HepG2 (cell line): Measurements from ENCODE around the gene TIMM13. TPM values are rescaled to one million over a fixed set of nuclear protein-coding genes. Genes with fewer than 3 reads are reported as not detected.

Experiments
- CHD2 ChIP-seq: IDR thresholded peaks from 2 replicates; pipeline ENCODE4 v1.6.1; 2011; ENCODE audit warnings: low read depth, low read length, improper control_type of control experiment
- CREBL2 ChIP-seq: sonication (generic); formaldehyde crosslinking; IDR thresholded peaks from 2 replicates; pipeline ENCODE4 v1.8.1; 2023; ENCODE audit warnings: missing genetic modification reagents, mild to moderate bottlenecking, borderline replicate concordance
- GFI1 ChIP-seq: sonication (generic); formaldehyde crosslinking; IDR thresholded peaks from 2 replicates; pipeline ENCODE4 v1.5.0; 2020; ENCODE audit warnings: missing genetic modification reagents, mild to moderate bottlenecking, borderline replicate concordance
- HDAC6 ChIP-seq: fragments of 200-600 bp; sonication (generic); IDR thresholded peaks from 2 replicates; pipeline ENCODE4 v1.7.0; 2017; ENCODE audit warnings: mild to moderate bottlenecking, antibody characterized with exemption, low read length, low read depth
- HMG20A ChIP-seq: IDR thresholded peaks from 2 replicates; pipeline ENCODE4 v1.6.1; 2016; ENCODE audit warnings: borderline replicate concordance
- IRX3 ChIP-seq: sonication (generic); formaldehyde crosslinking; IDR thresholded peaks from 2 replicates; pipeline ENCODE4 v1.8.1; 2023; ENCODE audit warnings: mild to moderate bottlenecking, low read depth, missing genetic modification reagents, borderline replicate concordance
- MED13 ChIP-seq: sonication (generic); formaldehyde crosslinking; IDR thresholded peaks from 2 replicates; pipeline ENCODE4 v1.5.0; 2020; ENCODE audit warnings: missing genetic modification reagents
- NR2F2 ChIP-seq: IDR thresholded peaks from 2 replicates; pipeline ENCODE4 v1.6.1; 2012; ENCODE audit warnings: low read depth, inconsistent platforms, borderline replicate concordance
- POGZ ChIP-seq: sonication (generic); formaldehyde crosslinking; IDR thresholded peaks from 2 replicates; pipeline ENCODE4 v1.4.0; 2020; ENCODE audit warnings: mild to moderate bottlenecking, missing genetic modification reagents
- PTBP1 ChIP-seq: fragments of 200-400 bp; formaldehyde crosslinking; IDR thresholded peaks from 2 replicates; pipeline ENCODE4 v1.6.1; 2018; ENCODE audit warnings: low read length, low read depth; ENCODE audit not compliant: poor library complexity, severe bottlenecking
- RARA ChIP-seq: IDR thresholded peaks from 2 replicates; pipeline ENCODE4 v1.6.1; 2016; ENCODE audit warnings: missing genetic modification reagents, missing compliant biosample characterization
- SETDB1 ChIP-seq: sonication (generic); formaldehyde crosslinking; IDR thresholded peaks from 2 replicates; pipeline ENCODE4 v1.5.1; 2020; ENCODE audit warnings: missing genetic modification reagents, mild to moderate bottlenecking, borderline replicate concordance
- SRSF4 ChIP-seq: fragments of 200-400 bp; formaldehyde crosslinking; IDR thresholded peaks from one replicate; pipeline ENCODE4 v1.6.1; 2018; ENCODE audit warnings: mild to moderate bottlenecking, low read depth, low read length, moderate library complexity; ENCODE audit not compliant: poor library complexity, severe bottlenecking
- STAG1 ChIP-seq: sonication (generic); formaldehyde crosslinking; IDR thresholded peaks from 2 replicates; pipeline ENCODE4 v1.4.0; 2020; ENCODE audit warnings: missing genetic modification reagents
- STAT5B ChIP-seq: sonication (generic); formaldehyde crosslinking; IDR thresholded peaks from 2 replicates; pipeline ENCODE4 v1.4.0; 2020; ENCODE audit warnings: missing genetic modification reagents
- TEAD2 ChIP-seq: sonication (generic); formaldehyde crosslinking; IDR thresholded peaks from 2 replicates; pipeline ENCODE4 v1.9.0; 2021; ENCODE audit warnings: missing genetic modification reagents
- TP53 ChIP-seq: sonication (generic); formaldehyde crosslinking; conservative IDR thresholded peaks from 2 replicates; pipeline ENCODE4 v1.4.0; 2020; ENCODE audit warnings: missing genetic modification reagents
- ZBTB4 ChIP-seq: sonication (generic); formaldehyde crosslinking; IDR thresholded peaks from 2 replicates; pipeline ENCODE4 v1.4.0; 2020; ENCODE audit warnings: missing genetic modification reagents, mild to moderate bottlenecking, borderline replicate concordance
- ZC3H13 ChIP-seq: sonication (generic); formaldehyde crosslinking; IDR thresholded peaks from 2 replicates; pipeline ENCODE4 v1.8.1; 2023; ENCODE audit warnings: mild to moderate bottlenecking, missing genetic modification reagents, moderate library complexity
- ZFP1 ChIP-seq: IDR thresholded peaks from 2 replicates; pipeline ENCODE4 v1.6.1; 2016
- ZFP91 ChIP-seq: sonication (generic); formaldehyde crosslinking; IDR thresholded peaks from 2 replicates; pipeline ENCODE4 v1.9.0; 2022; ENCODE audit warnings: missing genetic modification reagents, mild to moderate bottlenecking, borderline replicate concordance
- ZNF136 ChIP-seq: sonication (generic); formaldehyde crosslinking; IDR thresholded peaks from 2 replicates; pipeline ENCODE4 v1.8.1; 2022; ENCODE audit warnings: low read depth, mild to moderate bottlenecking, moderate library complexity, missing genetic modification reagents
- ZNF383 ChIP-seq: sonication (generic); formaldehyde crosslinking; IDR thresholded peaks from 2 replicates; pipeline ENCODE4 v1.4.0; 2020; ENCODE audit warnings: missing genetic modification reagents, mild to moderate bottlenecking, borderline replicate concordance
- ZNF484 ChIP-seq: sonication (generic); formaldehyde crosslinking; IDR thresholded peaks from 2 replicates; pipeline ENCODE4 v1.5.1; 2020; ENCODE audit warnings: mild to moderate bottlenecking, low read depth, missing genetic modification reagents, borderline replicate concordance
- ZNF589 ChIP-seq: sonication (generic); formaldehyde crosslinking; conservative IDR thresholded peaks from 2 replicates; pipeline ENCODE4 v1.8.0; 2022; ENCODE audit warnings: mild to moderate bottlenecking, moderate library complexity, missing genetic modification reagents
- ZNF674 ChIP-seq: sonication (generic); formaldehyde crosslinking; IDR thresholded peaks from 2 replicates; pipeline ENCODE4 v1.5.0; 2020; ENCODE audit warnings: low read depth, mild to moderate bottlenecking, missing genetic modification reagents
- polyA plus RNA-seq, 8 experiments: library from polyadenylated mRNA; depleted of rRNA in 3 of 8; stranded (reverse) in 7 of 8; unstranded in 1 of 8; fragments of >200 nt; fragmentation: Illumina TruSeq in 4 of 8; extraction: Trizol in 4 of 8; gene quantifications; 2 replicates each; pipeline versions ENCODE4 v1.2.1 to v1.2.3, GENCODE V29; 2011 to 2016; ENCODE audit warnings: low read depth in 4 of 8, missing spikeins in 1 of 8, mixed read lengths in 1 of 8; ENCODE audit not compliant: insufficient read depth in 1 of 8
- total RNA-seq, 5 experiments: library from RNA; depleted of rRNA; stranded (reverse); fragments of >200 nt; fragmentation: Illumina TruSeq; extraction: Trizol; gene quantifications; 2 replicates each; pipeline ENCODE4 v1.2.3, GENCODE V29; 2016; ENCODE audit warnings: low read depth in 1 of 5

The TIMM13 gene
- total and polyA plus RNA-seq, 2 of the 13 experiments (the other 11 are each of a cell fraction or from before 2014, with no cell fraction given) = 48.4 to 108 TPM

GRCh38 chr19:2475702-2476450 is 48.5 kb upstream of the TIMM13 start, which contains the start of gene GADD45B (continued):
- TF ChIP-seq TP53 (CRISPR knock-in tag) (0 out of 2 replicates have a peak, but pooled peaks have one; percentile 22), ZFP91 (no peak), TEAD2 (CRISPR knock-in tag) (0 out of 2 replicates have a peak, but pooled peaks have one; percentile 30), PTBP1 (peak; percentile 71), ZNF136 (CRISPR knock-in tag) (0 out of 2 replicates have a peak, but pooled peaks have one; percentile 34), ZBTB4 (peak; percentile 34; the same call in 1 of the 2 replicates), ZC3H13 (CRISPR knock-in tag) (no peak), IRX3 (CRISPR knock-in tag) (0 out of 2 replicates have a peak, but pooled peaks have one; percentile 44), ZNF589 (no peak), ZFP1 (CRISPR knock-in tag) (no peak), POGZ (CRISPR knock-in tag) (peak; percentile 79), HDAC6 (no peak), MED13 (CRISPR knock-in tag) (no peak), STAG1 (peak; percentile 25), SRSF4 (no peak), RARA (CRISPR knock-in tag) (peak; percentile 49), CREBL2 (CRISPR knock-in tag) (no peak), GFI1 (CRISPR knock-in tag) (no peak), ZNF383 (CRISPR knock-in tag) (no peak), NR2F2 (peak; percentile 58; the same call in 1 of the 2 replicates), ZNF674 (CRISPR knock-in tag) (no peak), STAT5B (CRISPR knock-in tag) (0 out of 2 replicates have a peak, but pooled peaks have one; percentile 57), SETDB1 (CRISPR knock-in tag) (no peak), ZNF484 (CRISPR knock-in tag) (no peak), HMG20A (CRISPR knock-in tag) (peak; percentile 8; the same call in 1 of the 2 replicates), CHD2 (0 out of 2 replicates have a peak, but pooled peaks have one; percentile 26)
